Activated CD4-positive, CD25-positive, alpha-beta regulatory T cell (primary cell): ENCODE measurements around the gene TMEM191B.
"Not testable (repeated sequence)": the region's sequence is repeated elsewhere in the genome, so short reads cannot be mapped to it uniquely, and the experiment has no call there.

ENCODE experiments used
- DNase-seq, 4 experiments: peaks; one replicate each; lab custom pipeline; 2025; lab: John Stamatoyannopoulos, UW

The TMEM191B gene

DNA sequence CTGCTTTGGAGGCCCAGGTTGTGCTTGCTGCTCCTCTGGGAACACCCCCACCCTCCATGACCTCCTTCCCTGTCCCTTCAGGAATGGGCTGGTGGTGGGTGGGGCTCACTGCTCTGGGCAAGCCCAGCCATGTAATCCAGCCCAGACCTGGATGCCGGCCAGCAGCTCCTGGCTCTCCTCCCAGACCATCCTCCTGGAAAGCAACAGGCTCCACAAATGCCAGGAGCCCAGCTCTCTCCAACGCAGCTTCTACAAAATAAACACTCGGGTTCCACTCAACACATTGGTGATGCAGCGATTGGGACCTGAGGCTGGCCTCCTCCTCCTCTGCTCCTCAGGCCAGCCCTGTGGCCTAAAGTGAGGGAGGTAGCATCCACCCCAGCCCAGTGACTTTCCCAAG is 30.9 kb downstream of the TMEM191B start:
- not testable (repeated sequence) for DNase-seq

DNA sequence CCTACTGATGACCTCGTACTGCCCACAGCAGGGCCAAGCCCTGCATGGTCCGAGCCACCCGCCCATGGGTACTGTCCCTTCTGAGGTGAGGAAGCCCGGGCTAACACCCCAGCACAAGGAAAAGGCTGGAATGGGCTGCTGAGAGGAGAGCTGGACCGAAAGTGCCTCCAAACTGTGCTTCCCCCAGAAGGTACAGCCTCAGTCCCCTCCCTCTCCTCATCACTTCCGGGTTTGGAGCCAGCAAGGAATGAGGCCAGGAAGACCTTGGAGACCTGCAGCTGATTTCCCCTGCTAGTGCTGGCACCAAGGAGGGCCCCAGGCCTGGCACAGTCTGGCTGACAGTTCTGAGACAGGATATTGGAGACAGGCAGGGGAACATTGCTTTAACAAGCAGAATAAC is 31.3 kb downstream of the TMEM191B start:
- not testable (repeated sequence) for DNase-seq

DNA sequence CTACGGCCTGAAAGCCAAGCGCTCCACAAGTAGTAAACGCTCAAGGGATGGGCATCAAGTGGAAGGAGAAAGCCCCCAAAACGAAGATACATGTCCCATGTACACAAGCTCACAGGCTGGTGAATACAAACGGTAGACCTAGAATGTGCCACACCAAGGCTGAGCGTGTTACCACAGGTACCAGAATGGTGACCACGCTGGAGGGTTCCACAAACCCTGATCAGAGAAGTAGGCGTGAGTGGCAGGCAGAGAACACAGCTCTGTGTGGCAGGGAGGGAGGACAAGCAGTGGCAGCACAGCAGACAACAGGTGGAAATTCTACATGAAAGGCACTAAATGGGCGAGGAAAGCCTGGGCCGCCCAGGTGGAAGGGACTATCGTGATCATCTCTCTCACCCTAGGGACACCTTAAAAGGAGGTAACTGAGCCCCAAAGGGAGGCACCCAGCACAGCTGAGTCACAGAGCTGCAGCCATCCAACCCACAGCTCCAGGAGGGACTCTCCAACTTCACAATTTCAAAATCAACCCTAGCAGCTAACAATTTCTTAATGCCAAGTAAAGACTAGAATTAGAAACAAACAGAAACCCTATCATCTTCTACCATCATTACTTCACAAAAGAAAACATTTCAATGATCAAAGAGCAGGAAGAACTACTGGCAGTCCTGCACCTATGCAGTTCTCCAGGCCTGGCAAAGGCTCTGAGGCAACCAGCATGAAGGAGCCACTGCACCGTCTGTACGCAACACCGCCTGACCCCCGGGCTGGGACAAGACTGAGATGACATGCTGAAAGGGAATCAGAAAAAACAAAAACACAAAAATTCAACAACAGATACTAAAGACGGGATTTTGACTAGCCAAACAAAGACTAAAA is 32.7 kb downstream of the TMEM191B start:
- DNase-seq: not testable (repeated sequence)

DNA sequence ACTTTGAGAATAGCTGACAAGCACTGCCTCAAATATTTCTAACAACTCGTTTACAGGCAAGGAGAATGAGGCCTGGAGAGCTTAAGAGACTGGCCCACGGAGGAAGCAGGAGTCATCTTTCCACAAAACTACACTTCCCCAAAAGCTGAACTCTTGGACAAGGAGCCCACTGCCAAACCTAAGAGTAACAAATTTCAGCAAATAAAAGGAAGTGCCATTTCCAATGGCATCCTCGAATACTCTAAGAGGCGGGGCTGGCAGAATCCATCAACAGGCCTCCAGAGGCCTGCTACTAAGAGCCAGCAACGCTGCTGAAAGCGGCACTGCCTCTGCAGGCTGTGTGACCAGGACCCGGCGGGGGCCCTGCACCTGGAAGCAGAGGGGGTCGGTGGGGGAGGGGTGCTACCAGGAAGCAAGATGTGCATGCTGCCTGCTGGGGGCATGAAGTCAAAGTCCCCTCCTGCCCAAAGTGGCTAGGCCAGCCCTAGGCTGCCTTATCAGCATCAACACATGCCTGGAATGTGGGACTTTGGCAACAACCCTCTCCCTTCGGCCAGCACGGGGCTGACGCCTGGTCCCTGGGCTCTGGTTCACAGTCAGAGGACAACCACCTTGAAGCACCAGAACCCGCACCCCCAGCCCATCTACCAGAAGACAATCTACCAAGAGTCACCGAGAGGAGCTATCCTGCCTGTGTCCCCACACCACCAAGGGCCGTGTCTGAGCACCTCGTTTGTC is 43.1 kb downstream of the TMEM191B start:
- DNase-seq: not testable (repeated sequence)

- not testable (repeated sequence) for DNase-seq
These were observed 46.0 kb downstream of the TMEM191B start for GRCh38 chr22:18573483-18574164.

DNA sequence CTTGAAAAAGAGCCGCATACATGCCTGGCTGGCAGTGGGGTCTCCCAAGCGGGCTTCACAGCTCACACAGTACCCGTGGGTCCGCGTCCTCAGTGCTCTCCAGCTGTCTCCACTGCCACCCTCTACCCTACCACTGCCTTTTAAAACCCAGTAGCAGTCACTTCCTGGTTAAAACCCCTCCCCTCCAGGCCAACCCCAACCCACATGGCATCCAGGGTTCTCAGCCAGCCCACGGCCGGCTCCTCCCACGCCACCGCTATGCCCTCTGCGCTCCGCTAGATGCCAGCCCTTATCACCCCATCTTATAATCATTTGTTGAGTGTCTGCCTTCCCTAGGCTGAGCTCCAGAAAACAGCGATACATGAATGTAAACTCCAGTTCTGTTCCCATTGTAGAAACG is 47.0 kb downstream of the TMEM191B start:
- not testable (repeated sequence) for DNase-seq

DNA sequence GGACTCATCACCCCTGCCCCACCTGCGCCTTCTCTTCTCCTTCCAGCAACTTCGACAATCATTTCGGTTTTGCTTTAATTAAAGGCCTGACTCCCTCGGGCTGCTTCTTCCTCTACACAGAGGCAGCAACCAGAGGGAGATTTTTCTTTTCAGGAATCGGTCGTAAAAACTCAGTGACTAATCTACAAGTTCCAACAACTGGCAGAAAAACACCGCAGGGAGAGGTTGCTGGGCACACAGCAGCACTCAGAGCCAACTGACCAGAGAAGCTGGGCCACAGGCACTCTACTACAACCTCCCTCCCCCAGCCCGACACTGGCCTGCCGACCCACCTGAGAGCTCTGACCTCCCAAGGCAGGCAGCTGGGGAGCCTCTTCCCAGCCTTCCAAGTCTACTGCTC is 48.1 kb downstream of the TMEM191B start:
- not testable (repeated sequence) for DNase-seq

GRCh38 chr22:18577090-18577818 is 49.7 kb downstream of the TMEM191B start:
- not testable (repeated sequence) for DNase-seq

GRCh38 chr22:18577847-18578246 is 50.2 kb downstream of the TMEM191B start:
- not testable (repeated sequence) for DNase-seq
